ENCODE results near the gene LOXL3.

The LOXL3 gene

GRCh38 chr2:74536166-74536950 is 17.4 kb downstream of the LOXL3 start:
- DNase-seq (ENCODE audit: extremely low read depth, insufficient read length), result no peak
- no peak overlapping the region for H3K4me3 ChIP-seq (replicated peaks; ENCODE audit: low read depth, low read length)
- no peaks in the 10 kb centered on the region for H3K27me3 ChIP-seq (replicated peaks; ENCODE audit: control insufficient read depth, insufficient read depth, low read length)
- peaks cover 29% of the 10 kb centered on the region for H3K36me3 ChIP-seq (ENCODE audit: control insufficient read depth, insufficient read depth, low read length)
- no peak for TF ChIP-seq CTCF (IDR thresholded peaks at IDR 0.05; ENCODE audit: insufficient read depth, low read length, poor library complexity, severe bottlenecking)

GRCh38 chr2:74535440-74535965 is 18.2 kb downstream of the LOXL3 start:
- Histone ChIP-seq H3K36me3 (ENCODE audit: control insufficient read depth, insufficient read depth, low read length) (peaks cover 29% of the 10 kb centered on the region), H3K27me3 (replicated peaks; ENCODE audit: control insufficient read depth, insufficient read depth, low read length) (no peaks in the 10 kb centered on the region), H3K4me3 (replicated peaks; ENCODE audit: low read depth, low read length) (no peak overlapping the region)
- no peak for DNase-seq (ENCODE audit: extremely low read depth, insufficient read length)
- no peak for TF ChIP-seq CTCF (IDR thresholded peaks at IDR 0.05; ENCODE audit: insufficient read depth, low read length, poor library complexity, severe bottlenecking)

GRCh38 chr2:74534411-74534810 is 19.3 kb downstream of the LOXL3 start:
- Histone ChIP-seq H3K27me3 (replicated peaks; ENCODE audit: control insufficient read depth, insufficient read depth, low read length) (no peaks in the 10 kb centered on the region), H3K4me3 (replicated peaks; ENCODE audit: low read depth, low read length) (no peak overlapping the region), H3K36me3 (ENCODE audit: control insufficient read depth, insufficient read depth, low read length) (peaks cover 25% of the 10 kb centered on the region)
- no peak for DNase-seq (ENCODE audit: extremely low read depth, insufficient read length)
- no peak for TF ChIP-seq CTCF (IDR thresholded peaks at IDR 0.05; ENCODE audit: insufficient read depth, low read length, poor library complexity, severe bottlenecking)

GRCh38 chr2:74533464-74533863 is 20.3 kb downstream of the LOXL3 start:
- no peak for TF ChIP-seq CTCF (IDR thresholded peaks at IDR 0.05; ENCODE audit: insufficient read depth, low read length, poor library complexity, severe bottlenecking)
- Histone ChIP-seq H3K36me3 (ENCODE audit: control insufficient read depth, insufficient read depth, low read length) (peaks cover 25% of the 10 kb centered on the region), H3K27me3 (replicated peaks; ENCODE audit: control insufficient read depth, insufficient read depth, low read length) (no peaks in the 10 kb centered on the region), H3K4me3 (replicated peaks; ENCODE audit: low read depth, low read length) (no peak overlapping the region)
- DNase-seq (ENCODE audit: extremely low read depth, insufficient read length), result no peak

- peak; percentile 27 for TF ChIP-seq CTCF (IDR thresholded peaks at IDR 0.05; ENCODE audit: insufficient read depth, low read length, poor library complexity, severe bottlenecking)
- H3K27me3 ChIP-seq (replicated peaks; ENCODE audit: control insufficient read depth, insufficient read depth, low read length), result no peaks in the 10 kb centered on the region
- peaks cover 30% of the 10 kb centered on the region for H3K36me3 ChIP-seq (ENCODE audit: control insufficient read depth, insufficient read depth, low read length)
- DNase-seq (ENCODE audit: extremely low read depth, insufficient read length), result no peak
- no peak overlapping the region for H3K4me3 ChIP-seq (replicated peaks; ENCODE audit: low read depth, low read length)
Measured at GRCh38 chr2:74532222-74532621, 21.5 kb downstream of the LOXL3 start.
